Measurements from ENCODE around the gene CD300LG. TPM values are rescaled to one million over a fixed set of nuclear protein-coding genes. Genes with fewer than 3 reads are reported as not detected.

Gene CD300LG
- total and polyA plus RNA-seq, 4 experiments from 2014 or later = not detected

GRCh38 chr17:43907425-43907981 lies 60.5 kb downstream of the CD300LG start, which contains the start of gene MPP2:
Gene MPP2 (minus strand): TSS chr17:43907536. CDS start chr17:43904460, 3,076 bp downstream.
- Histone ChIP-seq H3K4me3 (ENCODE audit: low read length in 2 of 2) (peak within 1 kb of the TSS; percentile 42 to 65), H3K36me3 (ENCODE audit: insufficient read depth, low read length) (no peaks in the 10 kb centered on the region), H3K27me3 (ENCODE audit: insufficient read depth, low read length) (peaks cover 12% of the 10 kb centered on the region), H3K9me3 (ENCODE audit: control insufficient read depth in 1 of 2, low read length in 2 of 2) (no peaks in the 10 kb centered on the region), H3K4me1 (ENCODE audit: insufficient read depth, low read length) (peaks cover 25% of the 10 kb centered on the region), H3K27ac (ENCODE audit: low read depth, low read length) (peak within 1 kb of the TSS; percentile 58)
- H3K4me1 Mint-ChIP-seq = peaks cover 7 to 35% (median 14%) of the 10 kb centered on the region in 4 donors
- H3K27ac Mint-ChIP-seq = peak within 1 kb of the TSS; percentile 46 to 91 (median 86)
- peaks cover 0 to 2% (median 0%) of the 10 kb centered on the region in 8 donors for H3K9me3 Mint-ChIP-seq
- H3K4me3 Mint-ChIP-seq = peak within 1 kb of the TSS; percentile 82 to 96 (median 85)
- ChIA-PET POLR2A (ENCODE audit: partially characterized antibody) (interaction anchor here (1.5 to 1.8 kb wide), 3 partner anchors 9 to 21 kb away, joined by 4 to 6 read pairs (median 5); no protein-coding TSS in a partner anchor), CTCF (ENCODE audit: partially characterized antibody) (interaction anchor here (0.9 to 2.8 kb wide), 4 partner anchors 10 to 136 kb away, joined by 3 to 12 read pairs (median 4); no protein-coding TSS in a partner anchor)
- peaks cover 0 to 4% of the 10 kb centered on the region in 2 donors for H3K36me3 Mint-ChIP-seq
- DNase-seq = peak; percentile 60 to 76 (median 67)
- peaks cover 6 to 16% of the 10 kb centered on the region in 2 donors for H3K27me3 Mint-ChIP-seq
- intact Hi-C loops (cut with micrococcal nuclease) = no loop called here

GRCh38 chr17:43907998-43908721 lies 61.2 kb downstream of the CD300LG start:
- H3K4me3 Mint-ChIP-seq = peak overlapping the region; percentile 82 to 96 (median 85)
- H3K27me3 ChIP-seq (ENCODE audit: insufficient read depth, low read length) = peaks cover 12% of the 10 kb centered on the region

GRCh38 chr17:43909537-43910231 lies 62.7 kb downstream of the CD300LG start:
- Mint-ChIP-seq H3K9me3 (peaks cover 0 to 2% (median 0%) of the 10 kb centered on the region in 8 donors), H3K4me3 (peak overlapping the region in 1 of 8 donors; percentile 6), H3K36me3 (peaks cover 0 to 4% of the 10 kb centered on the region in 2 donors), H3K27ac (peak overlapping the region in 2 of 7 donors; percentile 22 to 56), H3K4me1 (peaks cover 7 to 31% (median 14%) of the 10 kb centered on the region in 4 donors), H3K27me3 (peaks cover 4 to 11% of the 10 kb centered on the region in 2 donors)
- DNase-seq = no peak
- Histone ChIP-seq H3K27me3 (ENCODE audit: insufficient read depth, low read length) (peaks cover 12% of the 10 kb centered on the region), H3K36me3 (ENCODE audit: insufficient read depth, low read length) (no peaks in the 10 kb centered on the region), H3K9me3 (ENCODE audit: control insufficient read depth in 1 of 2, low read length in 2 of 2) (no peaks in the 10 kb centered on the region), H3K4me3 (ENCODE audit: low read length in 2 of 2) (no peak overlapping the region), H3K4me1 (ENCODE audit: insufficient read depth, low read length) (peaks cover 25% of the 10 kb centered on the region), H3K27ac (ENCODE audit: low read depth, low read length) (no peak overlapping the region)
- ChIA-PET POLR2A (ENCODE audit: partially characterized antibody) (interaction anchor here (0.5 to 1.0 kb wide), 2 partner anchors 19 to 308 kb away, joined by 3 read pairs; no protein-coding TSS in a partner anchor), CTCF (ENCODE audit: partially characterized antibody) (interaction anchor here (0.8 to 4.3 kb wide), 19 partner anchors 10 to 259 kb away, joined by 3 to 34 read pairs (median 5); no protein-coding TSS in a partner anchor)
- intact Hi-C loops (cut with micrococcal nuclease) = loop anchor here (1.0 to 10.0 kb wide), 2 partner anchors 86 to 215 kb away; partner anchors contain the start of gene HDAC5

More at GRCh38 chr17:43907998-43908721, 61.2 kb downstream of the CD300LG start:
- peak overlapping the region; percentile 42 to 65 for H3K4me3 ChIP-seq (ENCODE audit: low read length in 2 of 2)
- CTCF ChIA-PET (ENCODE audit: partially characterized antibody) = interaction anchor here (0.9 to 4.3 kb wide), 12 partner anchors 9 to 135 kb away, joined by 3 to 34 read pairs (median 4); no protein-coding TSS in a partner anchor
- Mint-ChIP-seq H3K27me3 (peaks cover 6 to 16% of the 10 kb centered on the region in 2 donors), H3K4me1 (peaks cover 7 to 35% (median 14%) of the 10 kb centered on the region in 4 donors), H3K36me3 (peaks cover 0 to 4% of the 10 kb centered on the region in 2 donors), H3K9me3 (peaks cover 0 to 2% (median 0%) of the 10 kb centered on the region in 8 donors), H3K27ac (peak overlapping the region in 5 of 7 donors; percentile 4 to 86 (median 51))
- H3K27ac ChIP-seq (ENCODE audit: low read depth, low read length) = no peak overlapping the region
- H3K4me1 ChIP-seq (ENCODE audit: insufficient read depth, low read length) = peaks cover 25% of the 10 kb centered on the region
- no peaks in the 10 kb centered on the region for H3K9me3 ChIP-seq (ENCODE audit: control insufficient read depth in 1 of 2, low read length in 2 of 2)
- H3K36me3 ChIP-seq (ENCODE audit: insufficient read depth, low read length) = no peaks in the 10 kb centered on the region
- intact Hi-C loops (cut with micrococcal nuclease) = loop anchor here (1.0 kb wide), 1 partner anchor 9 kb away; no protein-coding TSS in a partner anchor
- POLR2A ChIA-PET (ENCODE audit: partially characterized antibody) = interaction anchor here (1.6 to 1.8 kb wide), 2 partner anchors 9 to 18 kb away, joined by 5 to 6 read pairs; no protein-coding TSS in a partner anchor
- peak; percentile 51 to 67 (median 61) for DNase-seq

GRCh38 chr17:43911904-43912303 lies 64.9 kb downstream of the CD300LG start:
- Mint-ChIP-seq H3K36me3 (peaks cover 0 to under 1% of the 10 kb centered on the region in 2 donors), H3K9me3 (peaks cover 0 to 2% (median 0%) of the 10 kb centered on the region in 8 donors), H3K4me3 (no peak overlapping the region), H3K27me3 (peaks cover 0 to 4% of the 10 kb centered on the region in 2 donors), H3K27ac (no peak overlapping the region), H3K4me1 (peaks cover 9 to 29% (median 14%) of the 10 kb centered on the region in 4 donors)
- H3K27me3 ChIP-seq (ENCODE audit: insufficient read depth, low read length) = no peaks in the 10 kb centered on the region
- ChIA-PET CTCF (ENCODE audit: partially characterized antibody) (interaction anchor here (0.6 to 4.3 kb wide), 6 partner anchors 8 to 298 kb away, joined by 3 to 34 read pairs (median 3); partner anchors contain the start of gene LSM12), POLR2A (ENCODE audit: partially characterized antibody) (no interaction called here)
- intact Hi-C loops (cut with micrococcal nuclease) = loop anchor here (10.0 kb wide), 1 partner anchor 213 kb away; the partner anchor contains the start of gene HDAC5
- no peak overlapping the region for H3K4me3 ChIP-seq (ENCODE audit: low read length in 2 of 2)
- H3K9me3 ChIP-seq (ENCODE audit: control insufficient read depth in 1 of 2, low read length in 2 of 2) = no peaks in the 10 kb centered on the region
- no peak overlapping the region for H3K27ac ChIP-seq (ENCODE audit: low read depth, low read length)
- peaks cover 21% of the 10 kb centered on the region for H3K4me1 ChIP-seq (ENCODE audit: insufficient read depth, low read length)
- H3K36me3 ChIP-seq (ENCODE audit: insufficient read depth, low read length) = no peaks in the 10 kb centered on the region
- no peak for DNase-seq

- H3K4me1 Mint-ChIP-seq = peaks cover 12 to 29% (median 17%) of the 10 kb centered on the region in 4 donors
- H3K27ac Mint-ChIP-seq = no peak overlapping the region
- intact Hi-C loops (cut with micrococcal nuclease) = loop anchor here (10.0 kb wide), 1 partner anchor 212 kb away; the partner anchor contains the start of gene HDAC5
- DNase-seq = no peak
- H3K27me3 Mint-ChIP-seq = peaks cover 0 to 3% of the 10 kb centered on the region in 2 donors
- Histone ChIP-seq H3K9me3 (ENCODE audit: control insufficient read depth in 1 of 2, low read length in 2 of 2) (no peaks in the 10 kb centered on the region), H3K27ac (ENCODE audit: low read depth, low read length) (no peak overlapping the region), H3K4me3 (ENCODE audit: low read length in 2 of 2) (no peak overlapping the region), H3K36me3 (ENCODE audit: insufficient read depth, low read length) (no peaks in the 10 kb centered on the region), H3K4me1 (ENCODE audit: insufficient read depth, low read length) (peaks cover 19% of the 10 kb centered on the region), H3K27me3 (ENCODE audit: insufficient read depth, low read length) (no peaks in the 10 kb centered on the region)
- no peaks in the 10 kb centered on the region for H3K36me3 Mint-ChIP-seq
- H3K4me3 Mint-ChIP-seq = no peak overlapping the region
- POLR2A ChIA-PET (ENCODE audit: partially characterized antibody) = no interaction called here
- CTCF ChIA-PET (ENCODE audit: partially characterized antibody) = interaction anchor here (1.0 to 4.3 kb wide), 4 partner anchors 7 to 154 kb away, joined by 3 to 34 read pairs (median 5); partner anchors contain the start of gene LSM12
- H3K9me3 Mint-ChIP-seq = peaks cover 0 to 2% (median 0%) of the 10 kb centered on the region in 8 donors
These were observed 65.8 kb downstream of the CD300LG start for GRCh38 chr17:43912635-43913304.
